Measurements from ENCODE around the gene SEC16A. TPM values are rescaled to one million over a fixed set of nuclear protein-coding genes. Genes with fewer than 3 reads are reported as not detected.
A peak's percentile ranks its signal among the peaks of the same experiment; 100 is the strongest.

SEC16A gene
- total RNA-seq, 4 donors from 2014 or later = 35.5 to 71.0 (median 50.5) TPM

DNA sequence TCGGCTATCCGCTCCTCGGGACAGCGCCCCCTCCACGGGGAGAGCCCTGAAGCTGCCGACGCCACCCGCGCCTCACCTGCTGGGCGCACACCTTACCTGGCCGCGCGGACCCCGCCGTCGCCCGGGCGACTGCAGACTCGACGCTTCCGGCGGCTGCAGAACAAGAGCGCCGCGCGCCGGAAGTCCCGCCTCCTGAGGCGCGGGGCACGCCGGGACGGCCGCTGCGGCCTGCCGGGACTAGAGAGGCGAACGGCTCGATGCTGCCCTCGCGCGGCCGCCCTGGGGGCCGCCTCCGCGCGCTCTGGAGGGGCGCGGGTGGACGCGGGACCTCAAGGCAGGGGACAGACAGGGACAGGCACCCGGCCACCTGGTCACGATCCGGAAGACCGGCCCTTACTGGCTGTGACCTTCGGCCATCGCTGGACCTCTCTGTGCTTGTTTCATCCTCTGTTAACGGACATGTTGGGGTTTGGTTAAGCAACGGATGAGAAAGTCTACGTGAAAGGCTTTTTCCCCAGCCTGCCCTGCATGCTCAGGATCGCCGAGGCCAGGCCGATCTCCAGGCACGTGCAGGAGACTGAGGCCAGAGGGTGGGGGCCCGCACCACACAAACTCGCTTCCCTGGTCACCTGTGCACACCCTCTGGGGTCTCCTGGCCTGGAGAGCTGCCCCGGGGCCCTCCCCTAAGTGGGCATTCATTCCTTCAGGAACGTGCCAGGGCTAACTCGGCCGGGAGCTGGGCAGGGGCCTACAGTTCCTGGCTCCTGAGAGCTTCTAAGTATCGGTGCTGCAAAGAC lies 82.6 kb downstream of the SEC16A start, which contains the start of gene SNAPC4:
SNAPC4 (minus strand) TSS at position 133 of the 797 bp plus-strand sequence. CDS start 1,742 bp downstream, outside the sequence.
- WGBS, 2 donors (ENCODE audit: low coverage in 1 of 2) = no CpG with 5 or more reads among the region's 71 CpGs
- Histone ChIP-seq H3K9me3 (no peaks in the 10 kb centered on the region), H3K27me3 (no peaks in the 10 kb centered on the region), H3K4me1 (peaks cover 0 to 28% (median 15%) of the 10 kb centered on the region in 3 donors), H3K36me3 (peaks cover 0 to 67% of the 10 kb centered on the region in 2 donors), H3K4me3 (peak within 1 kb of the TSS; percentile 67 to 86), H3K27ac (peak within 1 kb of the TSS in 3 of 4 donors; percentile 29 to 74 (median 56))
- ATAC-seq = peak; percentile 91
- TF ChIP-seq POLR2AphosphoS5 (IDR thresholded peaks at IDR 0.05) (peak; percentile 40), EP300 (IDR thresholded peaks at IDR 0.05) (no peak), POLR2A (IDR thresholded peaks at IDR 0.05) (peak; percentile 52 to 73)
- TF ChIP-seq, protein P1, sequence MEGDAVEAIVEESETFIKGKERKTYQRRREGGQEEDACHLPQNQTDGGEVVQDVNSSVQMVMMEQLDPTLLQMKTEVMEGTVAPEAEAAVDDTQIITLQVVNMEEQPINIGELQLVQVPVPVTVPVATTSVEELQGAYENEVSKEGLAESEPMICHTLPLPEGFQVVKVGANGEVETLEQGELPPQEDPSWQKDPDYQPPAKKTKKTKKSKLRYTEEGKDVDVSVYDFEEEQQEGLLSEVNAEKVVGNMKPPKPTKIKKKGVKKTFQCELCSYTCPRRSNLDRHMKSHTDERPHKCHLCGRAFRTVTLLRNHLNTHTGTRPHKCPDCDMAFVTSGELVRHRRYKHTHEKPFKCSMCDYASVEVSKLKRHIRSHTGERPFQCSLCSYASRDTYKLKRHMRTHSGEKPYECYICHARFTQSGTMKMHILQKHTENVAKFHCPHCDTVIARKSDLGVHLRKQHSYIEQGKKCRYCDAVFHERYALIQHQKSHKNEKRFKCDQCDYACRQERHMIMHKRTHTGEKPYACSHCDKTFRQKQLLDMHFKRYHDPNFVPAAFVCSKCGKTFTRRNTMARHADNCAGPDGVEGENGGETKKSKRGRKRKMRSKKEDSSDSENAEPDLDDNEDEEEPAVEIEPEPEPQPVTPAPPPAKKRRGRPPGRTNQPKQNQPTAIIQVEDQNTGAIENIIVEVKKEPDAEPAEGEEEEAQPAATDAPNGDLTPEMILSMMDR (IDR thresholded peaks at IDR 0.05) = peak in 3 of 4 experiments; percentile 89 to 99 (median 91)

DNA sequence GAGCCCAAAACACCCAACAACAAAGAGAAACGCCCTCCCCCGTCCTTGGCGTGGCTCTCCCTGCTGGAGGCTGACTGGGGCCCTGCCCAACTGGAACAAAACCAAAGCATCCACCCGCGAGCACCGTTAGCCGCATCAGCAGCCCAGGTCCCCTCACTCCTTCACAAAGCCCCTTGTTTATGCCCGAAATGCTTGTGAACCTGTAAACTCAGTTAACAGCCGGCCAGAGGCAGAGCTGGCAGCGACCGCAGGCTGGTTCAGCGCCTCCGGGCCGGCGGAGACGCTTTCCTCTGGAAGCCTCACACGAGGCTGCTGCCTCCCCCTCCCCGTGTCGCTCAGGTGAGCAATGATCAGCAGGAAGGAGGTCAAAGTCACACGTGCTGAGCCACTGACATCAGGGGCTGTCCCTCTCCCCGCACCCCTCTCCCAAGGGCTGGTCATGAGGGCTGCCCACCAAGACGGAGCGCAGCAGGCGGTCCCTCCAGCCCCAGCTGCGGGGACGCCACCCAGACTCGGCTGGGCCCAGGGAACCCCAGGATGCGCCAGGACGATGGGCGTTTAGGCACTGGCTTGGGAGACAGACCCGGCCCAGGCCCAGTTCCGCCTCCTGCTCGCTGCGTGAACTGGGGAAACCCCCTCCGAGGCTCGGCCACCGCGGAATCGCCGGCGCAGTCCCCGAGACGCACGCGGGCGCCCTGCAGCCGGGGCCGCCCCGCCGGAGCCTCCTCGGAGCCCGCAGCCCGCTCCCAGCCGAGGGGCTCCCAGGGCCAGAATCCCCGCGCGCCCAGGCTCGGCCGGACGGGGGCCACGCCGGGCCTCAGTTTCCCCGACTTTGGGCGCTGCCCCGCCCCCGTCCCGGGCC lies 83.4 kb downstream of the SEC16A start:
- 2% methylated on average over 10 of the region's 67 CpGs; no CpG with 5 or more reads in 1 of the 2 donors for WGBS, 2 donors (ENCODE audit: low coverage in 1 of 2)
- TF ChIP-seq EP300 (IDR thresholded peaks at IDR 0.05) (no peak), POLR2A (IDR thresholded peaks at IDR 0.05) (no peak), POLR2AphosphoS5 (IDR thresholded peaks at IDR 0.05) (no peak)
- TF ChIP-seq, protein P1 (IDR thresholded peaks at IDR 0.05) = no peak
- peaks cover 0 to 28% (median 15%) of the 10 kb centered on the region in 3 donors for H3K4me1 ChIP-seq
- H3K4me3 ChIP-seq = peak overlapping the region; percentile 67 to 86
- peak overlapping the region in 3 of 4 donors; percentile 25 to 74 (median 56) for H3K27ac ChIP-seq
- H3K36me3 ChIP-seq = peaks cover 0 to 67% of the 10 kb centered on the region in 2 donors
- ATAC-seq = no peak
- no peaks in the 10 kb centered on the region for H3K9me3 ChIP-seq
- H3K27me3 ChIP-seq = no peaks in the 10 kb centered on the region

GRCh38 chr9:136398286-136398685 lies 84.6 kb downstream of the SEC16A start:
- peaks cover 0 to 67% of the 10 kb centered on the region in 2 donors for H3K36me3 ChIP-seq
- WGBS, 2 donors (ENCODE audit: low coverage in 1 of 2) = 82% methylated on average over 5 of the region's 12 CpGs; no CpG with 5 or more reads in 1 of the 2 donors

DNA sequence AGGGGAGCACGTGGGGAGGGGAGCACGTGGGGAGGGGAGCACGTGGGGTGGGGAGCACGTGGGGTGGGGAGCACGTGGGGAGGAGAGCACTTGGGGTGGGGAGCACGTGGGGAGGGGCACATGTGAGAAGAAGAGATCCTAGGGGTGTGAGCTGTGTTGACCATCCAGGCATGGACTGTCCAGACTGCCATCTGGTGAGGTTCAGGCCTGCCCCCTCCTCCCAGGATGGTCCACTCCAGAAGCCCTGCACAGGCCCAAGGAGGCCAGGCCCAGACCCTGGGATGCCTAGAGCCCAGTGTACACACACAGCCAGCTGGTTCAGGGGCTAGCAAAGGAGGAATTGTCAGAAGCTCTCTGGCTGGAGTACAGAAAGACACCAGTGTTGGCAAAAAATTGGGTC lies 85.2 kb downstream of the SEC16A start:
- 35% methylated on average over 2 of the region's 6 CpGs; no CpG with 5 or more reads in 1 of the 2 donors for WGBS, 2 donors (ENCODE audit: low coverage in 1 of 2)

More at GRCh38 chr9:136398286-136398685, 84.6 kb downstream of the SEC16A start:
- H3K4me1 ChIP-seq = peaks cover 0 to 28% (median 15%) of the 10 kb centered on the region in 3 donors
- no peak for TF ChIP-seq POLR2AphosphoS5 (IDR thresholded peaks at IDR 0.05)
- TF ChIP-seq POLR2A (IDR thresholded peaks at IDR 0.05) = no peak
- TF ChIP-seq, protein P1 (IDR thresholded peaks at IDR 0.05) = no peak
- ATAC-seq = no peak
- H3K9me3 ChIP-seq = no peaks in the 10 kb centered on the region
- H3K27ac ChIP-seq = no peak overlapping the region
- H3K4me3 ChIP-seq = no peak overlapping the region
- no peaks in the 10 kb centered on the region for H3K27me3 ChIP-seq

More for the DNA sequence above, 85.2 kb downstream of the SEC16A start:
- H3K27me3 ChIP-seq = no peaks in the 10 kb centered on the region
- H3K36me3 ChIP-seq = peaks cover 0 to 71% of the 10 kb centered on the region in 2 donors
- H3K9me3 ChIP-seq = no peaks in the 10 kb centered on the region
- no peak overlapping the region for H3K4me3 ChIP-seq
- ATAC-seq = no peak
- H3K4me1 ChIP-seq = peaks cover 0 to 28% (median 15%) of the 10 kb centered on the region in 3 donors
- TF ChIP-seq POLR2A (IDR thresholded peaks at IDR 0.05) (no peak), POLR2AphosphoS5 (IDR thresholded peaks at IDR 0.05) (no peak), EP300 (IDR thresholded peaks at IDR 0.05) (no peak)
- TF ChIP-seq, protein P1 (IDR thresholded peaks at IDR 0.05) = no peak
- no peak overlapping the region for H3K27ac ChIP-seq
